CD4-positive, alpha-beta T cell treated with Interleukin-17A for 1 hour (primary cell): ENCODE data around the gene SCGB3A2.
"Not testable (repeated sequence)": the region's sequence is repeated elsewhere in the genome, so short reads cannot be mapped to it uniquely, and the experiment has no call there.

Experiments
- DNase-seq: peaks from one replicate; pipeline ENCODE4 v3.0.0-alpha.2; 2020

The SCGB3A2 gene

DNA sequence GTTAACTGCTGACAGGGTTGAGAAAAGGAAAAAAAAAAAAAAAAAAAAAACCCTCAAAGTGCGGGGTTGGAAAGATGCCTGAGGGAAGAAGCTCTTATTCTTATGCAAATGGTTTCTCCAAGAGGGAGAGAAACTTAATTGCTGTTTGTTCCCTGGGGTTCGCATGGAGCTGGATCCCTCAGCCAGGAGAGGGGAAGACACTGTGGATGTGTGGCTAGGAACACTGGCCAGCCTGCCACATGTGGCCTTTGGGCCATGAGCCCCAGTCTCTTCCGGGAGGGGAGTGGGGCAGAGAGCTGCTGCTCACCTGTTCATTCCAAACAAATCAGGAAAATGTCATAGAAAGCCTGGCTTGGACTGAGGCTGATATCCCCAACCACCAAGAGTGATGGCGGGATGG is 9.4 kb upstream of the SCGB3A2 start:
- DNase-seq, result no peak

DNA sequence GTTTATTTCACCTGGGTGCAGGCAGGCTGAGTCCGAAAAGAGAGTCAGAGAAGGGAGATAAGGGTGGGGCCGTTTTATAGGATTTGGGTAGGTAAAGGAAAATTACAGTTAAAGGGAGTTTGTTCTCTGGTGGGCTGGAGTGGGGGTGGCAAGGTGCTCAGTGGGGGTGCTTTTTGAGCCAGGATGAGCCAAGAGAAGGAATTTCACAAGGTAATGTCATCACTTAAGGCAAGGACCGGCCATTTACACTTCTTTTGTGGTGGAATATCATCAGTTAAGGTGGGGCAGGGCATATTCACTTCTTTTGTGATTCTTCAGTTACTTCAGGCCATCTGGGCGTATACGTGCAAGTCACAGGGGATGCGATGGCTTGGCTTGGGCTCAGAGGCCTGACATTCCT is 8.6 kb upstream of the SCGB3A2 start:
- DNase-seq, result not testable (repeated sequence)

DNA sequence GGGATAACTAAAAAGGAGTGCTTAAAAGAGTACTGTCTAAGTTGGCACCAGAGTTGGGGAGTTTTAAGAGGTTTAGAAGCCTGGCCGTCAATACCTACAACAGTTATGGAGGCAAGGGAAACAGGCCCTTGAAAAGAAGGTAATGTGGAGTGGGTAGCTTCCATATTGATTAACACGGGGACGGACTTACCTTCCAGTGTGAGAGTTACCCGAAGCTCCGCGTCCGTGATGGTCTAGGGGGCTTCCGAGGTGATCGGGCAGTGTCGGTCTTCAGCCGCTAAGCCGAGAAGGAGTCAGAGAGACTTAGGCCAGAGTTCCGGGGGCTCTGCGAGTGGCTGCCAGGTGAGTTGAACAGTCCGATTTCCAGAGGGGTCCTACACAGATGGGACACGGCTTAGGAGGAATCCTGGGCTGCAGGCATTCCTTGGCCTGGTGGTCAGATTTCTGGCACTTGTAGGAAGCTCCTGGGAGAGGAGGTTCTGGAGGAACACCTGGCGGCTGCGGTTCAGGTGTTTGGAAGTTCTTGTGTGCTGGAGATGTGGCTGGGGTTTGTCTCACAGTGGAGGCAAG is 6.4 kb upstream of the SCGB3A2 start:
- DNase-seq, result not testable (repeated sequence)

DNA sequence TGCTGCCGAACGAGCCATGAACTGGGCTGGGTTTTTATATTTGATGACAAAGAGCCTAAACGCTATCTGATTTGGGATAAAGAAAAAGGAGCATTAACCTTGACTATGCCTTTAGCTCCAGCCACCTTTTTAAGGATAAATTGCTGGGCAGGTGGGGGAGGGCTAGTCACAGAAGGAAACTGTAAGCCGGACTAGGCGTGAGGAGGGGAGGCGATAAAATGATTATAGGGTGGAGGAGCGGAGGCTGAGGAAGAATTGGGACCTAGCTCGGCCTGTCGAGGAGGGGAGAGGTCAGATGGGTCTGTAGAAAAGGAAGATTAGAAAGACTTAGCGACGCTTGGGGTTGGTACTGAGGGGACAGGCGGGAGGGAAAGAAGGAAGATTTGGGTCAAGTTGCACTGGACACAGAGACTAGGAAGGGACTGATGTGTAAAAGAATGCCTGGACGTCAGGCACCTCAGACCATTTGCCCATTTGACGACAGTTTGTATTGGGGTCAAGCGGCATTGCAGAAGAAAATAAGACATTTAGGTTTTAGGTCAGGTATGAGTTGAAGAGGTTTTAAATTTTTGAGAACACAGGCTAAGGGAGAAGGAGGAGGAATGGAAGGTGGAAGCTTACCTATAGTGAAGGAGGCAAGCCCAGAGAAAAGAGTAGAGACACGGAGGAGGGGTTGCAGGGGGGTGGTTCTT is 5.6 kb upstream of the SCGB3A2 start:
- DNase-seq, result not testable (repeated sequence)

- DNase-seq, result not testable (repeated sequence)
These were observed 4.2 kb upstream of the SCGB3A2 start for GRCh38 chr5:147874118-147874875.

DNA sequence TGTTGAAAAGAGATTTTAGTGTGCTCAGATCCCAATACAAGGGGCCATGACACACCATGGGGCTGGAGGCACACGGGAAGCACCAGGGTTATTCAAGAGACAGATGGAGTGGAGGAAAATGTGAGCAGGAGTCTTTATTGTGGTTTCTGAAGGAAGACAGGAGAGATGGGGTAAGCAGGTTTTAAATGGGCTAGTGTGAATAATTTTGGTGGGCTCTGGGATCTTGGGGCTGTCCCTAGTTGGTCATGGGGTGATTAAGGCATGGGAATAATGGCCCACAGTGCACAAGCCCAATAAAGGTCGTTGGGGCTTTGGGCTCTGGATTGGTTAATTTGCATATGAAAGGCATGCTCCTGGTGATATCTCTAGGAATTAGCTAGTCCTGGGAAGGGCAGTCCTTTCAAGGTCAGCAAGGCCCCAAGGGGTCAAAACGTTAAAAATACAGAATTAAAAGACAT is 3.6 kb upstream of the SCGB3A2 start:
- no peak for DNase-seq

DNA sequence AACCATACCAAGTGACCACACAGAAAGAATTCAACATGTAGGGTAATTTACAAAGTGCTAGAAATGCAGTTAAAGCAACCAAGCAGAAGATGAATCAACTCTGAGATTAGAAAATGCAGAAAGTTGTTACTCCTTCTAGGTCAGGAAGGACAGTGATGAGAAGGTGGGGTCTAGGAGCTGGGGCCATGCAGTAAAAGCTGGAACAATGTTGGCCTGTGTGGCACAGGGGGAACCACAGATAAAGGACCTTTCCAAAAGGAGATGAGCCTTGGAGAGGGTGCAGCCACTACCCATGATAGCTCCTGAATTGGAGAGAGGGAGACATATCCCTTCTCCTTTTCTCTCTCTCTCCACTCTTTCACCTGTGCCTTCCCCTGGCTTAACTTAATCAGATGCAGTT is 2.4 kb upstream of the SCGB3A2 start:
- DNase-seq, result no peak

GRCh38 chr5:147876626-147877025 is 1.9 kb upstream of the SCGB3A2 start:
- no peak for DNase-seq

- DNase-seq, result no peak
These were observed 1.3 kb downstream of the SCGB3A2 start for GRCh38 chr5:147879784-147880183.

- DNase-seq, result no peak
These were observed 2.0 kb downstream of the SCGB3A2 start for GRCh38 chr5:147880487-147880886.

- no peak for DNase-seq
These were observed 4.2 kb downstream of the SCGB3A2 start for GRCh38 chr5:147882586-147883313.

DNA sequence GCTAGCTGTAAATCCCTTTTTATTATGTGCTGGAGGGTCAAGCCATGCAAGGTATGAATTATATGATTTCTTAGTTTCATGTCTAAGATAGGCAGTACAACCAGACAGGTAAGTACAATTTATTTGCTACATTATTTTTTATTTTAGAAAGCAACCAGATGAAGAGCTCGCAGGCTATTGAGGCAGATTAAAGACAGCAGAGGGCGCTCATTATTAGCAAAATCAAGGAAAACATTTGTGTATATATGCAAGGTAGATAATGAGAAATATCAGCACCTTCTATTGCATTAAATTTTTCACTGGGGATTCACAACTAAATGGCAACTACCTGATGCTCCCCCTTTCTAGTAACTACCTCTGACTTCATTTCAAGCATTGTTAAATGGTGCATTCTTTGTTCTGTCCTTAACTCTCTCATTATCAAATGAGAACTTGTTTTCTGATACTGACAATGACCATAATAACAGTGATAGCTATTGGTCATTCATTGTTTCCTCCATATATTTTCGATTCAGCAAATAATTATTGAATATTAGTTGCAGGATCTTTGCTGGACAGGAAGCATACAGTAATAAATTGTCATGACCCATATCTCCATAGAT is 8.6 kb downstream of the SCGB3A2 start:
- DNase-seq, result no peak

- no peak for DNase-seq
These were observed 9.4 kb downstream of the SCGB3A2 start for GRCh38 chr5:147887930-147888329.

- DNase-seq, result no peak
These were observed 14.3 kb downstream of the SCGB3A2 start for GRCh38 chr5:147892696-147893296.

- no peak for DNase-seq
These were observed 15.3 kb downstream of the SCGB3A2 start for GRCh38 chr5:147893820-147894219.

- DNase-seq, result no peak
These were observed 17.4 kb downstream of the SCGB3A2 start for GRCh38 chr5:147895864-147896263.

DNA sequence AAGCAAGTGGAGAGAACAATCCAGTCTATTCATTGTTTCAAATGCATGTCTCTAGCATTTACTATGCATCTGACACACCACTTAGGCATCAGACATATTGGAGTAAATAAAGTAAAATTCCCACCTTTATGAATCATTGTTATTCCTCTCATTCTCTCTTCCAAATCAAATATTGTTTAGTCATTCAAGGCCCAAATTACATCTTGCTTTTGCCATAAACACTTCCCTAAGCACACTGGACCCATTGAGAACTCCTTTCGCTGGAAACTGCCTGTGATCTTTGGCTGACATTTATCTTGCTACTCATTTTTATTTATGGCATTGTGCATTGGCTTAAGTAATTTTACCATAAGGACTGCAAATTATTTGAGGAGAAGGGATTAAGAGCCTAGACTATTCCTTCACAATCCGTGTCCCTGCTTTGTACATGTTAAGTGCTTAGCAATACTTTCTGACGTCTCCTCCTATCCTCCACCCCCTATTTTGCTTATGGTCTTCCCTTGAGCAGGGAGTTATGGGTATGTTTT is 20.4 kb downstream of the SCGB3A2 start:
- DNase-seq, result no peak

DNA sequence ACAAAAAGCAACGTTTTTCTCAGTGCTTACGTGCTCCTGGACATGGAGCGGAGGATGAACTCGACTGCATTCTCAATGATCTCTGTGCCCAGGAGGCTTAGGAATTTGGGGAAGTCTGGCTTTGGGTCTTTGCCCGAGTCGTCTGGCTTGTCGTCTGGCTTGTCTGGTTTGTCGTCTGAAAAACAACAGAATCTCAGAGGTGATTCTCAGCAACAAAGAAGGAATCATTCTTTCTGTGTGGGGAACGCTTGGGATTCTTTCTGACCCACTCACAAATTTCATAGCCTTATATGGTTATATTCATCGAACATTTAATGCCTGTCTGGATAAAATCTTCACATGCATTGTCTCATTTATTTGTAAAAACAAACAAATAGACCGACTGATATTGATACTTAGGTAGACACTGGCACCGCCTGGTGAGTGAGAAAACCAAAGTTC is 23.1 kb downstream of the SCGB3A2 start:
- no peak for DNase-seq

- no peak for DNase-seq
These were observed 24.2 kb downstream of the SCGB3A2 start for GRCh38 chr5:147902609-147903115.

GRCh38 chr5:147904110-147904509 is 25.6 kb downstream of the SCGB3A2 start:
- no peak for DNase-seq

- DNase-seq, result no peak
These were observed 28.0 kb downstream of the SCGB3A2 start, which contains the start of gene C5orf46 for GRCh38 chr5:147906326-147907095. C5orf46 (minus strand) TSS chr5:147906538; CDS start chr5:147906501, 37 bp downstream.
